HL-60 (cell line): Measurements from ENCODE around the gene MVD.

Experiments used
- DNase-seq, 2 experiments: peaks; one replicate each; pipeline ENCODE4 v3.0.0-alpha.2; 2010 to 2020; ENCODE audit warnings: low read depth in 1 of 2, low spot score in 1 of 2
- H3K27ac ChIP-seq: fragments of 250-450 bp; sonication (Bioruptor Pico); replicated peaks from 2 replicates; pipeline ENCODE4 v1.5.1; 2020; ENCODE audit warnings: mild to moderate bottlenecking, moderate library complexity
- H3K27me3 ChIP-seq: fragments of 250-450 bp; sonication (Bioruptor Pico); 2 replicates; pipeline ENCODE4 v1.5.1; 2021; ENCODE audit warnings: mild to moderate bottlenecking, moderate library complexity; ENCODE audit not compliant: insufficient read depth, poor library complexity, severe bottlenecking
- H3K4me3 ChIP-seq: replicated peaks from 2 replicates; pipeline ENCODE4 v1.5.1; 2011; ENCODE audit warnings: mild to moderate bottlenecking, control low read depth, low read length; ENCODE audit not compliant: insufficient read depth
- GABPA ChIP-seq: IDR thresholded peaks from 2 replicates; pipeline ENCODE4 v1.6.1; 2012; ENCODE audit warnings: low read depth
- POLR2AphosphoS5 ChIP-seq: IDR thresholded peaks from 2 replicates; pipeline ENCODE4 v1.6.1; 2012; ENCODE audit warnings: low read depth
- SPI1 ChIP-seq: IDR thresholded peaks from 2 replicates; pipeline ENCODE4 v1.6.1; 2012; ENCODE audit warnings: low read depth, mild to moderate bottlenecking, borderline replicate concordance
- TF ChIP-seq, protein P1 (sequence below): IDR thresholded peaks from 2 replicates; pipeline ENCODE4 v1.6.1; 2012; ENCODE audit warnings: low read depth; ENCODE audit not compliant: insufficient replicate concordance
- TF ChIP-seq, protein P2 (sequence below): IDR thresholded peaks from one replicate; pipeline ENCODE4 v1.5.1; 2011; ENCODE audit warnings: low read length, control low read depth, inconsistent platforms; ENCODE audit not compliant: insufficient read depth

The MVD gene

DNA sequence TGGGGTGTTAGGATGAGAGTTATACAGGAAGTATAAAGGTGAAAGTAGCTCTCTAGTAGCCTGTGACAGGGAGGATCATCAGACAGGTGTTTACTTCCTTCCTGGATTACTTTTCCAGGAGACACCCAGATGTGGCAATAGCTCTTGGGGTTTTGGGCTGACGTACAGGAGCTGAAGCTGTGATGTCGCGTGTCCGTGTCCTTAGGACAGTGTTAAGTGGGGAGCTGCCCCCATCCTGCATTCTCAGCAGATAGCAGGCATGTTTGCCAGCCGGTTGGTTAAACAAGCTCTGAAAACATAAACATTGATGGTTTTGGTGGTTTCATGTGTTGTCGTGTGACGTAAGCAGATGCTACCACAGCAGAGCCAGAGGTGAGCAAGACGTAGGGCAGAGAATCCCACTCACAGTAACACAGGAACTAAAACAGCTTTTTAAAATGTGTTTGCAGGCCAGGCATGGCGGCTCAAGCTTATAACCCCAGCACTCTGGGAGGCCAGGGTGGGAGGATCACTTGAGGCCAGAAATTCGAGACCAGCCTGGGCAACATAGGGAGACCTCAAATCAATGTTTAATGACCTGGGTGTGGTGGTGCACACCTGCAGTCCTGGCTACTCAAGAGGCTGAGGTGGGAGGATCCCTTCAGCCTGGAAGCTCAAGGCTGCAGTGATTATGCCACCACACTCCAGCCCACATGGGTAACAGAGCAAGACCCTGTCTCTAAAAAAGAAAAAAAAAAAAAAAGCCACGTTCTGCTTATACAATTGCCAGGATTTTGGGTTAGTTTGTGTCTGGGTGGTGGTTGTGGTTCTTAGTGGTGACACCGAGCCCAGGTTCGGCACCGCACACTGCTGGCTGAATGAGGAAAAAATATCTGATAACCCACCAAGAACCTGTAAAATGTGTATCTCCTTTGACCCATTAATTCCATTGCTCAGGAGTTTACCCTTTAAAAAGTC is 42.8 kb downstream of the MVD start:
- no peak for DNase-seq
- no peak overlapping the region for H3K27ac ChIP-seq
- no peak overlapping the region for H3K4me3 ChIP-seq
- TF ChIP-seq, protein P1, sequence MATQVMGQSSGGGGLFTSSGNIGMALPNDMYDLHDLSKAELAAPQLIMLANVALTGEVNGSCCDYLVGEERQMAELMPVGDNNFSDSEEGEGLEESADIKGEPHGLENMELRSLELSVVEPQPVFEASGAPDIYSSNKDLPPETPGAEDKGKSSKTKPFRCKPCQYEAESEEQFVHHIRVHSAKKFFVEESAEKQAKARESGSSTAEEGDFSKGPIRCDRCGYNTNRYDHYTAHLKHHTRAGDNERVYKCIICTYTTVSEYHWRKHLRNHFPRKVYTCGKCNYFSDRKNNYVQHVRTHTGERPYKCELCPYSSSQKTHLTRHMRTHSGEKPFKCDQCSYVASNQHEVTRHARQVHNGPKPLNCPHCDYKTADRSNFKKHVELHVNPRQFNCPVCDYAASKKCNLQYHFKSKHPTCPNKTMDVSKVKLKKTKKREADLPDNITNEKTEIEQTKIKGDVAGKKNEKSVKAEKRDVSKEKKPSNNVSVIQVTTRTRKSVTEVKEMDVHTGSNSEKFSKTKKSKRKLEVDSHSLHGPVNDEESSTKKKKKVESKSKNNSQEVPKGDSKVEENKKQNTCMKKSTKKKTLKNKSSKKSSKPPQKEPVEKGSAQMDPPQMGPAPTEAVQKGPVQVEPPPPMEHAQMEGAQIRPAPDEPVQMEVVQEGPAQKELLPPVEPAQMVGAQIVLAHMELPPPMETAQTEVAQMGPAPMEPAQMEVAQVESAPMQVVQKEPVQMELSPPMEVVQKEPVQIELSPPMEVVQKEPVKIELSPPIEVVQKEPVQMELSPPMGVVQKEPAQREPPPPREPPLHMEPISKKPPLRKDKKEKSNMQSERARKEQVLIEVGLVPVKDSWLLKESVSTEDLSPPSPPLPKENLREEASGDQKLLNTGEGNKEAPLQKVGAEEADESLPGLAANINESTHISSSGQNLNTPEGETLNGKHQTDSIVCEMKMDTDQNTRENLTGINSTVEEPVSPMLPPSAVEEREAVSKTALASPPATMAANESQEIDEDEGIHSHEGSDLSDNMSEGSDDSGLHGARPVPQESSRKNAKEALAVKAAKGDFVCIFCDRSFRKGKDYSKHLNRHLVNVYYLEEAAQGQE: no peak
- no peak for TF ChIP-seq POLR2AphosphoS5
- TF ChIP-seq SPI1: no peak
- TF ChIP-seq, protein P2, sequence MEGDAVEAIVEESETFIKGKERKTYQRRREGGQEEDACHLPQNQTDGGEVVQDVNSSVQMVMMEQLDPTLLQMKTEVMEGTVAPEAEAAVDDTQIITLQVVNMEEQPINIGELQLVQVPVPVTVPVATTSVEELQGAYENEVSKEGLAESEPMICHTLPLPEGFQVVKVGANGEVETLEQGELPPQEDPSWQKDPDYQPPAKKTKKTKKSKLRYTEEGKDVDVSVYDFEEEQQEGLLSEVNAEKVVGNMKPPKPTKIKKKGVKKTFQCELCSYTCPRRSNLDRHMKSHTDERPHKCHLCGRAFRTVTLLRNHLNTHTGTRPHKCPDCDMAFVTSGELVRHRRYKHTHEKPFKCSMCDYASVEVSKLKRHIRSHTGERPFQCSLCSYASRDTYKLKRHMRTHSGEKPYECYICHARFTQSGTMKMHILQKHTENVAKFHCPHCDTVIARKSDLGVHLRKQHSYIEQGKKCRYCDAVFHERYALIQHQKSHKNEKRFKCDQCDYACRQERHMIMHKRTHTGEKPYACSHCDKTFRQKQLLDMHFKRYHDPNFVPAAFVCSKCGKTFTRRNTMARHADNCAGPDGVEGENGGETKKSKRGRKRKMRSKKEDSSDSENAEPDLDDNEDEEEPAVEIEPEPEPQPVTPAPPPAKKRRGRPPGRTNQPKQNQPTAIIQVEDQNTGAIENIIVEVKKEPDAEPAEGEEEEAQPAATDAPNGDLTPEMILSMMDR: no peak
- no peak for TF ChIP-seq GABPA
- no peaks in the 10 kb centered on the region for H3K27me3 ChIP-seq

DNA sequence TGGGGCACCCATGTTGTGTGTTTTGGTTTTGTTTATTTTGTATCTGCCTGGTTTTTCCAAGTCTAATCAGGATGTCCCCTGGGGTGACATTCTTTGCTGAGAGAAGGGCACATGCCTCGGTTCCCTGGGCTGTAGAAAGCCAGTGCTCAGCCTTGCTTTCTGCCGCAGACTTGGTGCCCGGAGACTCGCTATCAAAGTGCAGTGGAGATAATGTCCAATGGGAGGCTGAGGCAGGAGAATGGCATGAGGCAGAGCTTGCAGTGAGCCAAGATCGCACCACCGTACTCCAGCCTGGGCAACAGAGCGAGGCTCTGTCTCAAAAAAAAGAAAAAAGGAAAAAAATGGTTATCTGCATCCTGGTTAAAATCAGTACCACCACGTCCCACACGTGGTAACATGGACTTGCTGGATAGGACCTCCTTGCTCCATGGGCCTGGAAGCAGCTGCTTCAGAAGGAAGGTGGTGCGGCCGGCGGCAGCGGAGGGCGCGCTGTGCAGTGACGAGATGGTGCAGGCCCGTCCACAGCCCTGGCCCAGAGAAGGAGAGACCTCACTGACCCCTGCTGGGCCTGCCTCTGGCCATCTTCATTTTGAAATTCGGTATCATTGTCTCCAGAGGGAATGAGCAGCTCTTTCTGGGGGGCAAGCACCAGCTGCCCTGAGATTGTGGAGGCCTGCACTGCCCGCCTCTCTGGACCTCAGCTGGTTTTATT is 43.8 kb downstream of the MVD start:
- Histone ChIP-seq H3K27ac (no peak overlapping the region), H3K27me3 (no peaks in the 10 kb centered on the region), H3K4me3 (no peak overlapping the region)
- no peak for DNase-seq
- TF ChIP-seq, protein P1: no peak
- TF ChIP-seq, protein P2: no peak
- TF ChIP-seq SPI1 (no peak), POLR2AphosphoS5 (no peak), GABPA (no peak)

DNA sequence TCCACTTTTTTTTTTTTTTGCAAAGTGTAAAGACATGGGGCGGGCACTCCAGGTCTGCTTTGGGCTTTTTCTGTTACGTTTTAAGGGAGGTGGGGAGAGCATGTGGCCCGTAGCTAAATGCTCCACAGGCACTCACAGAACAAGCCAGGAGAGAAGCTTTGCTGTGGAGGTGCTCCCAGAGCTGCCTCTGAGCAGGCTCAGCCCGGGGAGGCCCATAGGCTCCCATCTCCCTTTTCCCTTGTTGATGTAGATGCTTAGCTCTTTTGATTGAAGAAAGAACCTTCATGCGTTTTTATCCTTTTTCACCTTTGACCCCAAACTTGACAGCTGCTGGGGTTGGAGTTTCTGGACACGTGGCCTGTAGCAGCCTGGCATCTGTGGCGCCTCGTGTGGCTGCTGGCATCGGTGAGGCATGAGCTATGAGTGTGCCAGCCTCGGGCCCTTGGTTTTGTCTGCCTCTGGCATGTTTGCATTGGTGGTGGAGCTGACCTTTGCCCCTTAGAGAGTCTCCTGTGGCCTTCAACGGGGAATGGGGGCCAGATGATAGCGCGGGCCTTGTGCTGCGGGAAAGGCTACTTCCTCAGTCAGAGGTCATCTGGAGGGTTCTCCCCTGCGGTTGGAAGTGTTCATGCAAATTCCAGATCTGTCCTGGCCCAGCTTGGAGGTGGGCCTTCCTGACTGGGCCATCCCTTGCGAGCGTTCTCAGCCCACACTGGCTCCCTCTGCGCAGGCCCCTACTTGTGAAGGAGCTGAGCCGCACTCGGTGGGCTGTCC is 44.5 kb downstream of the MVD start:
- H3K27ac ChIP-seq: no peak overlapping the region
- no peak overlapping the region for H3K4me3 ChIP-seq
- no peak for DNase-seq
- H3K27me3 ChIP-seq: no peaks in the 10 kb centered on the region
- TF ChIP-seq, protein P1: no peak
- TF ChIP-seq, protein P2: no peak
- TF ChIP-seq POLR2AphosphoS5 (no peak), SPI1 (no peak), GABPA (no peak)
